ENCODE results near the gene ATP9B. TPM values are rescaled to one million over a fixed set of nuclear protein-coding genes. Genes with fewer than 3 reads are reported as not detected.

ATP9B gene
- total RNA-seq, 1 donor, result 29.3 TPM

- Histone ChIP-seq H2AFZ (ENCODE audit: low read length) (no peak overlapping the region), H3K27me3 (ENCODE audit: insufficient read depth, low read length) (no peaks in the 10 kb centered on the region), H3K4me3 (ENCODE audit: insufficient read depth, low read length) (no peak overlapping the region), H3K36me3 (ENCODE audit: insufficient read depth, low read length) (no peaks in the 10 kb centered on the region), H3K79me2 (ENCODE audit: insufficient read depth, low read length) (no peaks in the 10 kb centered on the region), H3K4me1 (ENCODE audit: insufficient read depth, low read length) (peaks cover 3% of the 10 kb centered on the region), H3K4me2 (ENCODE audit: insufficient read depth, low read length) (no peak overlapping the region), H3K9me3 (ENCODE audit: low read depth, low read length) (no peaks in the 10 kb centered on the region), H4K20me1 (ENCODE audit: insufficient read depth, low read length) (no peaks in the 10 kb centered on the region), H3K27ac (ENCODE audit: low read depth, low read length) (no peak overlapping the region)
- no peak for TF ChIP-seq CTCF (IDR thresholded peaks at IDR 0.05; ENCODE audit: extremely low read depth, low read depth, low read length)
- no peak for DNase-seq (ENCODE audit: insufficient read length, low spot score, missing footprints)
These were observed 82.0 kb downstream of the ATP9B start for GRCh38 chr18:79151191-79151590.

GRCh38 chr18:79156327-79156726 lies 87.1 kb downstream of the ATP9B start:
- Histone ChIP-seq H3K27ac (ENCODE audit: low read depth, low read length) (peak overlapping the region; percentile 58), H3K4me2 (ENCODE audit: insufficient read depth, low read length) (peak overlapping the region; percentile 15)
- TF ChIP-seq CTCF (IDR thresholded peaks at IDR 0.05; ENCODE audit: extremely low read depth, low read depth, low read length), result no peak

GRCh38 chr18:79164706-79165105 lies 95.5 kb downstream of the ATP9B start:
- no peak overlapping the region for H3K4me2 ChIP-seq (ENCODE audit: insufficient read depth, low read length)
- no peak overlapping the region for H2AFZ ChIP-seq (ENCODE audit: low read length)
- H3K4me1 ChIP-seq (ENCODE audit: insufficient read depth, low read length), result no peaks in the 10 kb centered on the region
- H3K36me3 ChIP-seq (ENCODE audit: insufficient read depth, low read length), result no peaks in the 10 kb centered on the region
- H3K27ac ChIP-seq (ENCODE audit: low read depth, low read length), result no peak overlapping the region
- TF ChIP-seq CTCF (IDR thresholded peaks at IDR 0.05; ENCODE audit: extremely low read depth, low read depth, low read length), result no peak
- no peaks in the 10 kb centered on the region for H3K27me3 ChIP-seq (ENCODE audit: insufficient read depth, low read length)
- H4K20me1 ChIP-seq (ENCODE audit: insufficient read depth, low read length), result no peaks in the 10 kb centered on the region
- H3K4me3 ChIP-seq (ENCODE audit: insufficient read depth, low read length), result no peak overlapping the region
- no peaks in the 10 kb centered on the region for H3K79me2 ChIP-seq (ENCODE audit: insufficient read depth, low read length)
- no peaks in the 10 kb centered on the region for H3K9me3 ChIP-seq (ENCODE audit: low read depth, low read length)
- no peak for DNase-seq (ENCODE audit: insufficient read length, low spot score, missing footprints)

More at GRCh38 chr18:79156327-79156726, 87.1 kb downstream of the ATP9B start:
- no peaks in the 10 kb centered on the region for H3K36me3 ChIP-seq (ENCODE audit: insufficient read depth, low read length)
- no peaks in the 10 kb centered on the region for H3K79me2 ChIP-seq (ENCODE audit: insufficient read depth, low read length)
- H3K4me3 ChIP-seq (ENCODE audit: insufficient read depth, low read length), result no peak overlapping the region
- no peak overlapping the region for H2AFZ ChIP-seq (ENCODE audit: low read length)
- H3K9me3 ChIP-seq (ENCODE audit: low read depth, low read length), result no peaks in the 10 kb centered on the region
- no peak for DNase-seq (ENCODE audit: insufficient read length, low spot score, missing footprints)
- H3K4me1 ChIP-seq (ENCODE audit: insufficient read depth, low read length), result peaks cover 11% of the 10 kb centered on the region
- H3K27me3 ChIP-seq (ENCODE audit: insufficient read depth, low read length), result no peaks in the 10 kb centered on the region
- no peaks in the 10 kb centered on the region for H4K20me1 ChIP-seq (ENCODE audit: insufficient read depth, low read length)

- Histone ChIP-seq H3K4me3 (ENCODE audit: insufficient read depth, low read length) (no peak overlapping the region), H3K79me2 (ENCODE audit: insufficient read depth, low read length) (no peaks in the 10 kb centered on the region)
- no peak for TF ChIP-seq CTCF (IDR thresholded peaks at IDR 0.05; ENCODE audit: extremely low read depth, low read depth, low read length)
These were observed 97.5 kb downstream of the ATP9B start for GRCh38 chr18:79166702-79167101.

More at GRCh38 chr18:79166702-79167101, 97.5 kb downstream of the ATP9B start:
- no peak overlapping the region for H3K27ac ChIP-seq (ENCODE audit: low read depth, low read length)
- no peaks in the 10 kb centered on the region for H3K4me1 ChIP-seq (ENCODE audit: insufficient read depth, low read length)
- H2AFZ ChIP-seq (ENCODE audit: low read length), result no peak overlapping the region
- DNase-seq (ENCODE audit: insufficient read length, low spot score, missing footprints), result no peak
- H3K9me3 ChIP-seq (ENCODE audit: low read depth, low read length), result no peaks in the 10 kb centered on the region
- no peaks in the 10 kb centered on the region for H3K36me3 ChIP-seq (ENCODE audit: insufficient read depth, low read length)
- H3K4me2 ChIP-seq (ENCODE audit: insufficient read depth, low read length), result no peak overlapping the region
- H3K27me3 ChIP-seq (ENCODE audit: insufficient read depth, low read length), result no peaks in the 10 kb centered on the region
- no peaks in the 10 kb centered on the region for H4K20me1 ChIP-seq (ENCODE audit: insufficient read depth, low read length)

Measured in osteoblast (primary cell).